Measurements from ENCODE around the gene ZMYM3. TPM values are rescaled to one million over a fixed set of nuclear protein-coding genes. Genes with fewer than 3 reads are reported as not detected.

Gene ZMYM3
- total and polyA plus RNA-seq, 2 of the 4 experiments (the other 2 are of a cell fraction): 10.0 to 28.1 TPM

DNA sequence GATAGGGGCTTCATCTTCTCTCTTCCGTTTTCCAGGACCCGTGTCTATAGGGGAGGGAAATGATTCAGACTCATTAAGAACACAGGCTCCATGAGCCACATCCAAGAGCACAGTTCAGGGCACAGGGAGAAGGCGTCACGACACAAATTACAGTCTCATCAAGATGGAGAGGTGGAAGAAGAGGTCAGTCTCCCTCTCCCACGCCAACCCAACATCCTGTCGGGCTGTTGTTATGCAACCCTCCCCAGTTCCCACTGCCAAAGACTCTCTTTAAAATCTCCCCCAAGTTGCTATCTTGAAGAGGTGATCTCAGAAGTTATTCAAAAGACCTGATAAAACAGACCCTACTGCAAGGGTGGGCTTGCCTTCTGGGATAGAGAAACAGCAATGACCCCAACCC is 12.6 kb downstream of the ZMYM3 start:
- H3K9me1 ChIP-seq (ENCODE audit: insufficient read depth, low read length): no peaks in the 10 kb centered on the region
- H3K27me3 ChIP-seq (ENCODE audit: control insufficient read depth, insufficient read depth, low read length): no peaks in the 10 kb centered on the region; the same call in none of the 2 replicates
- ATAC-seq (ENCODE audit: low read depth) (no peak), DNase-seq (no peak)
- no peak overlapping the region for H3K4me2 ChIP-seq (ENCODE audit: low read depth, low read length)
- H3K18ac ChIP-seq (ENCODE audit: low read depth, low read length): no peak overlapping the region
- no TSS peak for BruUV-seq (replicated peaks)
- WGBS, 2 experiments (ENCODE audit: extremely low coverage in 2 of 2, insufficient read length in 1 of 2): no CpG with 5 or more reads among the region's 6 CpGs
- no peak overlapping the region for H2BK5ac ChIP-seq (ENCODE audit: low read depth, low read length, poor library complexity, severe bottlenecking)
- ChIA-PET CTCF (no interaction called here), POLR2A (ENCODE audit: unreplicated experiment) (no interaction called here)
- no peak overlapping the region for H4K5ac ChIP-seq (ENCODE audit: low read depth, low read length)
- H2BK120ac ChIP-seq (ENCODE audit: low read depth, low read length): no peak overlapping the region
- peaks cover 37% of the 10 kb centered on the region for H3K36me3 ChIP-seq (ENCODE audit: control insufficient read depth, insufficient read depth, low read length)
- H3K27ac ChIP-seq (ENCODE audit: insufficient read depth, low read length): no peak overlapping the region
- H4K91ac ChIP-seq (ENCODE audit: insufficient read depth, low read depth, low read length): no peak overlapping the region
- no peaks in the 10 kb centered on the region for H3K9me3 ChIP-seq (ENCODE audit: control insufficient read depth, insufficient read depth, low read length)
- no peak overlapping the region for H3K4me3 ChIP-seq (ENCODE audit: insufficient read depth, low read depth, low read length)
- H3K14ac ChIP-seq (replicated peaks; ENCODE audit: low read depth, low read length): no peak overlapping the region
- no peaks in the 10 kb centered on the region for H3K4me1 ChIP-seq (ENCODE audit: control insufficient read depth, insufficient read depth, low read length)
- H3K23ac ChIP-seq (ENCODE audit: low read depth, low read length): no peak overlapping the region
- no peak overlapping the region for H3K9ac ChIP-seq (ENCODE audit: low read depth, low read length)
- TF ChIP-seq, protein P1, sequence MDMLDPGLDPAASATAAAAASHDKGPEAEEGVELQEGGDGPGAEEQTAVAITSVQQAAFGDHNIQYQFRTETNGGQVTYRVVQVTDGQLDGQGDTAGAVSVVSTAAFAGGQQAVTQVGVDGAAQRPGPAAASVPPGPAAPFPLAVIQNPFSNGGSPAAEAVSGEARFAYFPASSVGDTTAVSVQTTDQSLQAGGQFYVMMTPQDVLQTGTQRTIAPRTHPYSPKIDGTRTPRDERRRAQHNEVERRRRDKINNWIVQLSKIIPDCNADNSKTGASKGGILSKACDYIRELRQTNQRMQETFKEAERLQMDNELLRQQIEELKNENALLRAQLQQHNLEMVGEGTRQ (IDR thresholded peaks at IDR 0.05; ENCODE audit: low read depth, low read length): no peak
- TF ChIP-seq CHD1 (IDR thresholded peaks at IDR 0.05; ENCODE audit: low read depth, low read length) (no peak), NFE2L2 (IDR thresholded peaks at IDR 0.05; ENCODE audit: low read depth, low read length) (no peak), ELK1 (IDR thresholded peaks at IDR 0.05; ENCODE audit: borderline replicate concordance, low read depth, low read length) (no peak), RCOR1 (IDR thresholded peaks at IDR 0.05; ENCODE audit: insufficient replicate concordance, low read length) (no peak), MXI1 (IDR thresholded peaks at IDR 0.05; ENCODE audit: borderline replicate concordance, low read depth, low read length) (no peak), MAZ (IDR thresholded peaks at IDR 0.05; ENCODE audit: borderline replicate concordance, low read depth, low read length) (no peak), SMC3 (IDR thresholded peaks at IDR 0.05; ENCODE audit: low read depth, low read length) (no peak), RFX5 (IDR thresholded peaks at IDR 0.05; ENCODE audit: low read depth, low read length) (no peak), RAD21 (IDR thresholded peaks at IDR 0.05; ENCODE audit: low read length) (no peak), FOS (IDR thresholded peaks at IDR 0.05; ENCODE audit: low read depth, low read length) (no peak)
- TF ChIP-seq, protein P2, sequence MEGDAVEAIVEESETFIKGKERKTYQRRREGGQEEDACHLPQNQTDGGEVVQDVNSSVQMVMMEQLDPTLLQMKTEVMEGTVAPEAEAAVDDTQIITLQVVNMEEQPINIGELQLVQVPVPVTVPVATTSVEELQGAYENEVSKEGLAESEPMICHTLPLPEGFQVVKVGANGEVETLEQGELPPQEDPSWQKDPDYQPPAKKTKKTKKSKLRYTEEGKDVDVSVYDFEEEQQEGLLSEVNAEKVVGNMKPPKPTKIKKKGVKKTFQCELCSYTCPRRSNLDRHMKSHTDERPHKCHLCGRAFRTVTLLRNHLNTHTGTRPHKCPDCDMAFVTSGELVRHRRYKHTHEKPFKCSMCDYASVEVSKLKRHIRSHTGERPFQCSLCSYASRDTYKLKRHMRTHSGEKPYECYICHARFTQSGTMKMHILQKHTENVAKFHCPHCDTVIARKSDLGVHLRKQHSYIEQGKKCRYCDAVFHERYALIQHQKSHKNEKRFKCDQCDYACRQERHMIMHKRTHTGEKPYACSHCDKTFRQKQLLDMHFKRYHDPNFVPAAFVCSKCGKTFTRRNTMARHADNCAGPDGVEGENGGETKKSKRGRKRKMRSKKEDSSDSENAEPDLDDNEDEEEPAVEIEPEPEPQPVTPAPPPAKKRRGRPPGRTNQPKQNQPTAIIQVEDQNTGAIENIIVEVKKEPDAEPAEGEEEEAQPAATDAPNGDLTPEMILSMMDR (conservative IDR thresholded peaks at IDR 0.05; ENCODE audit: low read depth, low read length): no peak
- H2AFZ ChIP-seq (replicated peaks; ENCODE audit: low read length, poor library complexity): no peak overlapping the region
- no peaks in the 10 kb centered on the region for H4K20me1 ChIP-seq (ENCODE audit: insufficient read depth, low read length)
- H4K8ac ChIP-seq (ENCODE audit: low read depth in 2 of 2, low read length in 2 of 2): no peak overlapping the region
- no peaks in the 10 kb centered on the region for H3K79me1 ChIP-seq (ENCODE audit: low read depth in 1 of 2, low read length in 2 of 2)
- in situ Hi-C loops (cut with MboI; ENCODE audit: low sequenced_read_pairs): no loop called here
- no peak overlapping the region for H3K56ac ChIP-seq (ENCODE audit: extremely low read depth, insufficient read depth, low read length)
- H3K4ac ChIP-seq (ENCODE audit: low read depth, low read length): no peak overlapping the region
- intact Hi-C loops (cut with micrococcal nuclease): loop anchor here (2.0 kb wide), 1 partner anchor 34 kb away; no protein-coding TSS in a partner anchor
- dilution Hi-C loops (cut with HindIII; ENCODE audit: low sequenced_read_pairs, unreplicated experiment): no loop called here
- H2BK15ac ChIP-seq (ENCODE audit: low read depth, low read length): no peak overlapping the region
- H2BK20ac ChIP-seq (ENCODE audit: low read depth, low read length): no peak overlapping the region
- H2AK9ac ChIP-seq (replicated peaks; ENCODE audit: low read depth, low read length, poor library complexity): no peak overlapping the region
- H2AK5ac ChIP-seq (ENCODE audit: low read depth, low read length): no peak overlapping the region

Data from IMR-90 (cell line).